ENCODE measurements around the gene OPCML.

DNA sequence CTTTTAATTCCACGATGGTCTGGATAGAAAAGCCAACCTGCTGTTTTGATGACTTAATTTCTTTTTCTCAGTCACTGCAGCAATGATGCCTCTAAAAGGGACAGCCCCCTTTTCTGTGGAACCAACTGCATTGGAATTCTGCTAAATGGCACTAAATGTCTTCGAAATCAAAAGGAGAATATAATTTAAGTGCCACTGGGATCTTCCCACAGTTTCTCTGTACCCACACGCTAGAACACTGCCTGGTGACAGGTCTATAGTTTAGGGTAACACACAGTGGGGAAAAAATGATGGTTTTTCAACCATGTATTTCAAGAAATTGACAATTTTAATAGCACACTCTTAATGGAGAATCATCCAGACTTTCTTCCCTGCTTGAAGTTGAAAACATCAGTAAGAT lies 182.3 kb downstream of the OPCML start:
- TF ChIP-seq ARNTL (CRISPR knock-in tag; IDR thresholded peaks at IDR 0.05; ENCODE audit: borderline replicate concordance, low read depth), result no peak
- no peak for TF ChIP-seq ZC3H10 (CRISPR knock-in tag; IDR thresholded peaks at IDR 0.05)
- no peak for TF ChIP-seq TOX (CRISPR knock-in tag; IDR thresholded peaks at IDR 0.05; ENCODE audit: borderline replicate concordance)
- no peak for TF ChIP-seq ZFP3 (CRISPR knock-in tag; IDR thresholded peaks at IDR 0.05)
- no peak for TF ChIP-seq ZFP30 (CRISPR knock-in tag; IDR thresholded peaks at IDR 0.05)
- TF ChIP-seq ESRRG (CRISPR knock-in tag; IDR thresholded peaks at IDR 0.05), result no peak
- no peak for TF ChIP-seq GLIS3 (CRISPR knock-in tag; IDR thresholded peaks at IDR 0.05)
- TF ChIP-seq, protein P1, sequence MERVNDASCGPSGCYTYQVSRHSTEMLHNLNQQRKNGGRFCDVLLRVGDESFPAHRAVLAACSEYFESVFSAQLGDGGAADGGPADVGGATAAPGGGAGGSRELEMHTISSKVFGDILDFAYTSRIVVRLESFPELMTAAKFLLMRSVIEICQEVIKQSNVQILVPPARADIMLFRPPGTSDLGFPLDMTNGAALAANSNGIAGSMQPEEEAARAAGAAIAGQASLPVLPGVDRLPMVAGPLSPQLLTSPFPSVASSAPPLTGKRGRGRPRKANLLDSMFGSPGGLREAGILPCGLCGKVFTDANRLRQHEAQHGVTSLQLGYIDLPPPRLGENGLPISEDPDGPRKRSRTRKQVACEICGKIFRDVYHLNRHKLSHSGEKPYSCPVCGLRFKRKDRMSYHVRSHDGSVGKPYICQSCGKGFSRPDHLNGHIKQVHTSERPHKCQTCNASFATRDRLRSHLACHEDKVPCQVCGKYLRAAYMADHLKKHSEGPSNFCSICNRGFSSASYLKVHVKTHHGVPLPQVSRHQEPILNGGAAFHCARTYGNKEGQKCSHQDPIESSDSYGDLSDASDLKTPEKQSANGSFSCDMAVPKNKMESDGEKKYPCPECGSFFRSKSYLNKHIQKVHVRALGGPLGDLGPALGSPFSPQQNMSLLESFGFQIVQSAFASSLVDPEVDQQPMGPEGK (CRISPR knock-in tag; IDR thresholded peaks at IDR 0.05; ENCODE audit: borderline replicate concordance), result no peak
- TF ChIP-seq, protein P2, sequence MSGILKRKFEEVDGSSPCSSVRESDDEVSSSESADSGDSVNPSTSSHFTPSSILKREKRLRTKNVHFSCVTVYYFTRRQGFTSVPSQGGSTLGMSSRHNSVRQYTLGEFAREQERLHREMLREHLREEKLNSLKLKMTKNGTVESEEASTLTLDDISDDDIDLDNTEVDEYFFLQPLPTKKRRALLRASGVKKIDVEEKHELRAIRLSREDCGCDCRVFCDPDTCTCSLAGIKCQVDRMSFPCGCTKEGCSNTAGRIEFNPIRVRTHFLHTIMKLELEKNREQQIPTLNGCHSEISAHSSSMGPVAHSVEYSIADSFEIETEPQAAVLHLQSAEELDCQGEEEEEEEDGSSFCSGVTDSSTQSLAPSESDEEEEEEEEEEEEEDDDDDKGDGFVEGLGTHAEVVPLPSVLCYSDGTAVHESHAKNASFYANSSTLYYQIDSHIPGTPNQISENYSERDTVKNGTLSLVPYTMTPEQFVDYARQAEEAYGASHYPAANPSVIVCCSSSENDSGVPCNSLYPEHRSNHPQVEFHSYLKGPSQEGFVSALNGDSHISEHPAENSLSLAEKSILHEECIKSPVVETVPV (CRISPR knock-in tag; IDR thresholded peaks at IDR 0.05), result no peak
- no peak for TF ChIP-seq CSDC2 (CRISPR knock-in tag; IDR thresholded peaks at IDR 0.05)
- no peak for TF ChIP-seq ZNF565 (CRISPR knock-in tag; conservative IDR thresholded peaks at IDR 0.05; ENCODE audit: low read depth)
- no peak for TF ChIP-seq OSR1 (CRISPR knock-in tag; IDR thresholded peaks at IDR 0.05)
- no peak for TF ChIP-seq TCF4 (CRISPR knock-in tag; IDR thresholded peaks at IDR 0.05; ENCODE audit: borderline replicate concordance)
- TF ChIP-seq ZNF8 (CRISPR knock-in tag; IDR thresholded peaks at IDR 0.05), result no peak

All from SK-N-SH treated with all-trans-retinoic acid at 6 μM for 48 hours (cell line).